HL-60 (cell line): ENCODE results near the gene CFAP74.

Experiments
- POLR2AphosphoS5 ChIP-seq: IDR thresholded peaks from 2 replicates; pipeline ENCODE4 v1.6.1; 2012; ENCODE audit warnings: low read depth
- TF ChIP-seq, protein P1 (sequence below): IDR thresholded peaks from one replicate; pipeline ENCODE4 v1.5.1; 2011; ENCODE audit warnings: low read length, control low read depth, inconsistent platforms; ENCODE audit not compliant: insufficient read depth

DNA sequence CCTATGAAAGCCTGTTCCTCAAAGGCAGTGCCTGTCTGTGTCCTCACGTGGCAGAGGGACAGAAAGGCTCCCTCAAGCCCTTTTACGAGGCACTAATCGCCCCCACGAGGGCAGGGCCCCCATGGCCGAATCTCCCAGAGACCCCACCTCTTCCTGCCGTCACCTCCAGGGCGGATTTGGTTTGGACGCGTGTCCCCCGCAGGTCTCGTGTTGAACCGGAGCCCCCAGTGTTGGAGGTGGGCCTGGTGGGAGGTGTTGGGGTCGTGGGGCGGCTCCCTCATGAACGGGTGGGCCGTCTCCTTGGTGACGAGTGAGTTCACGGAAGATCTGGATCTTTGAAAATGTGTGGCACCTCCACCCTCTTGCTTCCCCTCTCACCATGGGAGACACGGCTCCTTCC, 27.6 kb downstream of the CFAP74 start:
- TF ChIP-seq, protein P1, sequence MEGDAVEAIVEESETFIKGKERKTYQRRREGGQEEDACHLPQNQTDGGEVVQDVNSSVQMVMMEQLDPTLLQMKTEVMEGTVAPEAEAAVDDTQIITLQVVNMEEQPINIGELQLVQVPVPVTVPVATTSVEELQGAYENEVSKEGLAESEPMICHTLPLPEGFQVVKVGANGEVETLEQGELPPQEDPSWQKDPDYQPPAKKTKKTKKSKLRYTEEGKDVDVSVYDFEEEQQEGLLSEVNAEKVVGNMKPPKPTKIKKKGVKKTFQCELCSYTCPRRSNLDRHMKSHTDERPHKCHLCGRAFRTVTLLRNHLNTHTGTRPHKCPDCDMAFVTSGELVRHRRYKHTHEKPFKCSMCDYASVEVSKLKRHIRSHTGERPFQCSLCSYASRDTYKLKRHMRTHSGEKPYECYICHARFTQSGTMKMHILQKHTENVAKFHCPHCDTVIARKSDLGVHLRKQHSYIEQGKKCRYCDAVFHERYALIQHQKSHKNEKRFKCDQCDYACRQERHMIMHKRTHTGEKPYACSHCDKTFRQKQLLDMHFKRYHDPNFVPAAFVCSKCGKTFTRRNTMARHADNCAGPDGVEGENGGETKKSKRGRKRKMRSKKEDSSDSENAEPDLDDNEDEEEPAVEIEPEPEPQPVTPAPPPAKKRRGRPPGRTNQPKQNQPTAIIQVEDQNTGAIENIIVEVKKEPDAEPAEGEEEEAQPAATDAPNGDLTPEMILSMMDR: no peak
- no peak for TF ChIP-seq POLR2AphosphoS5
